PC-3 (cell line): ENCODE data around the gene RNASE13.

Source experiments
- EZH2 ChIP-seq: fragments of 300-600 bp; sonication (generic); IDR thresholded peaks from one replicate; pipeline ENCODE4 v1.6.1; 2017; ENCODE audit warnings: antibody characterized with exemption, mild to moderate bottlenecking, low read length; ENCODE audit not compliant: unreplicated experiment
- TF ChIP-seq, protein P1 (sequence below): fragments of 300-600 bp; sonication (generic); conservative IDR thresholded peaks from 2 replicates; pipeline ENCODE4 v1.5.1; 2017; ENCODE audit warnings: antibody characterized with exemption, low read depth, mild to moderate bottlenecking, low read length

DNA sequence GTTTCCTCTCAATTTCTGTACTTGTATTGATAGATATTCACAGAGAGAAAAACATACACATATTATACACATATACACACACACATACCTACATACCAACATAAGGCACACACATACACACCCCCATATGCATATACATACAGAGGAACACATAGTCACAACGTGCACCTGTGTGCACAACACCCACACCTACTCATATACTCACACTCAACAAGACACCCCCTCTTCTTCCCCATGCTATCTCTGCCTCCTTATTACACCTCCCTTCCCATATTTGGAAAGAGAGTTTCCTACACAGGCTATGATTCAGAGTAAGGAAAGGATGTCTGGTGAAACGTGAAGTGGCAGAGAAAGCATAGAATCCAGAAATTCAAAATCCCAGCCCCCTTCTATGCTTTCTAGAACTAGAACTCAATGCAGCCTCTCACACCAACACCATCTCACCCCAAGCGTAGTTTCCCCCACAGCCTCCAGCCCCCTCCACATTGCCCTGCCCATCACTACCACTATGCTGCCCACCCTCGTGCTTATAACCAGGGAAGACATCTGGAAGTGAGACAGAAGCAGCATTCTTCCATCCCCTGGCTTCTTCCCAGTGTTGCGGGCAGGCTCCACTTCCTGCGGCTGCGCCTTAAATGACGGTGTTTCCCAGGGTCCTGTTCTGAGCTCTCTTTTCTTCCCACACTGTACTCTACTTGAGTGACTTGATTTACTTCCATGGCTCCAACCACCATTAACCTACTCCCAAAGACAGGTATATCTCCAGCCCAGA is 25.4 kb upstream of the RNASE13 start:
- TF ChIP-seq, protein P1, sequence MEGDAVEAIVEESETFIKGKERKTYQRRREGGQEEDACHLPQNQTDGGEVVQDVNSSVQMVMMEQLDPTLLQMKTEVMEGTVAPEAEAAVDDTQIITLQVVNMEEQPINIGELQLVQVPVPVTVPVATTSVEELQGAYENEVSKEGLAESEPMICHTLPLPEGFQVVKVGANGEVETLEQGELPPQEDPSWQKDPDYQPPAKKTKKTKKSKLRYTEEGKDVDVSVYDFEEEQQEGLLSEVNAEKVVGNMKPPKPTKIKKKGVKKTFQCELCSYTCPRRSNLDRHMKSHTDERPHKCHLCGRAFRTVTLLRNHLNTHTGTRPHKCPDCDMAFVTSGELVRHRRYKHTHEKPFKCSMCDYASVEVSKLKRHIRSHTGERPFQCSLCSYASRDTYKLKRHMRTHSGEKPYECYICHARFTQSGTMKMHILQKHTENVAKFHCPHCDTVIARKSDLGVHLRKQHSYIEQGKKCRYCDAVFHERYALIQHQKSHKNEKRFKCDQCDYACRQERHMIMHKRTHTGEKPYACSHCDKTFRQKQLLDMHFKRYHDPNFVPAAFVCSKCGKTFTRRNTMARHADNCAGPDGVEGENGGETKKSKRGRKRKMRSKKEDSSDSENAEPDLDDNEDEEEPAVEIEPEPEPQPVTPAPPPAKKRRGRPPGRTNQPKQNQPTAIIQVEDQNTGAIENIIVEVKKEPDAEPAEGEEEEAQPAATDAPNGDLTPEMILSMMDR = no peak
- TF ChIP-seq EZH2 = no peak
